ENCODE results near the gene TRIP4. TPM values are rescaled to one million over a fixed set of nuclear protein-coding genes. Genes with fewer than 3 reads are reported as not detected.

The TRIP4 gene
- total RNA-seq, 1 experiment from 2014 or later = 8.3 TPM

GRCh38 chr15:64447536-64448315, 60.1 kb downstream of the TRIP4 start:
- no peak for DNase-seq
- Histone ChIP-seq H3K36me3 (replicated peaks; ENCODE audit: control insufficient read depth, insufficient read depth, low read length) (no peaks in the 10 kb centered on the region), H3K27me3 (ENCODE audit: control insufficient read depth, insufficient read depth, low read length) (no peaks in the 10 kb centered on the region), H3K4me3 (ENCODE audit: insufficient read depth, low read depth, low read length) (no peak overlapping the region)

DNA sequence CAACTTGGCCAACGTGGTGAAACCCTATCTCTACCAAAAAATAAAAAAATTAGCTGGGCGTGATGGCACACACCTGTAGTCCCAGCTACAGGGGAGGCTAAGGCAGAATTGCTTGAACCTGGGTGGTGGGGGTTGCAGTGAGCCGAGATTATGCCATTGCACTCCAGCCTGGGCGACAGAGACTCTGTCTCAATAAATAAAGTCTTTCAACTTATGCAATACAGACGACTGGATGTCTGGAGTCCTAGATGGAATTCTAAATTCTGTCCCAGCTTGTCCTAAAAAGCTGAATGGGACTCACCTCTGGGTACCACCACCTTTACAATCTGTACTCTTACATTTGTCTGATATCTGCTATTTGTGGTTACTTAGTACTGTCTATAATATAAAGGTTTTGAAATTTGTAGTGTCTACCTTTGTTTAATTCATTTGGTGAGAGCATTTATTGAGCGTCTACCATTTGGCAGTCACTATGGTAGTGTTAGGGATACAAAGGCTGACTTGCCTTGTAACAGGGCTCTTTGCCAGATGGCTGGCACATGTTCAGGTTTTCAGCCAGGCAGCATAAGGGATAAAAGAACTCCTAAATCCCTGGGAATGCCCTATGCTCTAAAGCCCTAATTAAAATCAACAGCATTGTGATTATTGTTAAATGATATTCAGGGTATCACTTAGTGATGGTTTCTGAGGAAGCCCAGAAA, 65.5 kb downstream of the TRIP4 start:
- Histone ChIP-seq H3K4me3 (ENCODE audit: insufficient read depth, low read depth, low read length) (no peak overlapping the region), H3K27me3 (ENCODE audit: control insufficient read depth, insufficient read depth, low read length) (no peaks in the 10 kb centered on the region), H3K36me3 (replicated peaks; ENCODE audit: control insufficient read depth, insufficient read depth, low read length) (no peaks in the 10 kb centered on the region)
- no peak for DNase-seq

- H3K4me3 ChIP-seq (ENCODE audit: insufficient read depth, low read depth, low read length) = no peak overlapping the region
- no peaks in the 10 kb centered on the region for H3K27me3 ChIP-seq (ENCODE audit: control insufficient read depth, insufficient read depth, low read length)
- no peaks in the 10 kb centered on the region for H3K36me3 ChIP-seq (replicated peaks; ENCODE audit: control insufficient read depth, insufficient read depth, low read length)
- no peak for DNase-seq
These were observed 66.0 kb downstream of the TRIP4 start for GRCh38 chr15:64453689-64454037.

DNA sequence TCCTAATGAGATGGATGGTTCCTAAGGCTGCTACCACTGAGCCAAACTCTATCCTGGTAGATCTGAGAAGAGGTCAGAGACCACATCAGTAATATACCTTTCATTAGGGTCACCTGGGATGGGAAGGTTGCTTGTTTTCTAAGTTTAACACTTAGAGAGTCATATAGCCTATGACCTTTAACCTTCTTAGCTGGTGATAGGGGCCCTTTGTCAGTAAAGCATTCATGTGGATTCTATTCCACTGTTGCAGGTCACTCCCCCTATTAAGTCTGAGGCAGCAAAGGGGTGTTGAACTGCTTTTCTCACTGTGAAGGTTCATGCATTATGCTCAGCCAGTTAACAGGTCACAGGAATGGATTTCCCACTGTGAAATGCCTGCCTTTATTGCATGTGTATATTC, 66.6 kb downstream of the TRIP4 start:
- no peak overlapping the region for H3K4me3 ChIP-seq (ENCODE audit: insufficient read depth, low read depth, low read length)
- no peaks in the 10 kb centered on the region for H3K36me3 ChIP-seq (replicated peaks; ENCODE audit: control insufficient read depth, insufficient read depth, low read length)
- H3K27me3 ChIP-seq (ENCODE audit: control insufficient read depth, insufficient read depth, low read length) = no peaks in the 10 kb centered on the region
- DNase-seq = peak; percentile 30

DNA sequence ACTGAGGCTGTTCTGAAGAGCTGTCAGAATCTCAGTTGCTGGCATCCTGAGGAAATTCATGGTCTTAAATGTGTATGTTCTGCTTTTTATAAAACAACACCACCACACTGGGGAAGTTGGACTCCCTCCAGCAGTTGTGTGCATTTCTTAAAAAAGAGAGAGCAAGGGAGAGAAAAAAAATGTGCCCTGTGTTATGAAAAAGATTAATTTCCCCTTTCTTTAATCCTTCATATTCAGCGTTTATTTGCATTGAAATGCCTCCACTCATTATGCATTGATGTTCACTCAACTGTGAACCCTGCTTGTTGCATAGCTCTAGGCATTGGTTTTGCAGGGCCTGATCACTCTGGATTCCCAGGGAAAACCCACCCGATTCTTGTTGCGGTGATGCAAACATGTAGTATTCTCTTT, 68.3 kb downstream of the TRIP4 start:
- H3K36me3 ChIP-seq (replicated peaks; ENCODE audit: control insufficient read depth, insufficient read depth, low read length) = no peaks in the 10 kb centered on the region
- no peak overlapping the region for H3K4me3 ChIP-seq (ENCODE audit: insufficient read depth, low read depth, low read length)
- no peak for DNase-seq
- H3K27me3 ChIP-seq (ENCODE audit: control insufficient read depth, insufficient read depth, low read length) = no peaks in the 10 kb centered on the region

GRCh38 chr15:64456634-64457108, 69.0 kb downstream of the TRIP4 start:
- no peak for DNase-seq
- H3K27me3 ChIP-seq (ENCODE audit: control insufficient read depth, insufficient read depth, low read length) = no peaks in the 10 kb centered on the region
- no peaks in the 10 kb centered on the region for H3K36me3 ChIP-seq (replicated peaks; ENCODE audit: control insufficient read depth, insufficient read depth, low read length)
- H3K4me3 ChIP-seq (ENCODE audit: insufficient read depth, low read depth, low read length) = no peak overlapping the region

- Histone ChIP-seq H3K27me3 (ENCODE audit: control insufficient read depth, insufficient read depth, low read length) (no peaks in the 10 kb centered on the region), H3K4me3 (ENCODE audit: insufficient read depth, low read depth, low read length) (no peak overlapping the region), H3K36me3 (replicated peaks; ENCODE audit: control insufficient read depth, insufficient read depth, low read length) (no peaks in the 10 kb centered on the region; the same call in 1 of the 2 replicates)
- DNase-seq = no peak
These were observed 71.6 kb downstream of the TRIP4 start for GRCh38 chr15:64459066-64459781.

GRCh38 chr15:64460206-64460723, 72.6 kb downstream of the TRIP4 start, which contains the start of gene ZNF609:
ZNF609 (plus strand) TSS chr15:64460578; CDS start chr15:64499420, 38,842 bp downstream.
- Histone ChIP-seq H3K27me3 (ENCODE audit: control insufficient read depth, insufficient read depth, low read length) (no peaks in the 10 kb centered on the region), H3K36me3 (replicated peaks; ENCODE audit: control insufficient read depth, insufficient read depth, low read length) (no peaks in the 10 kb centered on the region; the same call in 1 of the 2 replicates), H3K4me3 (ENCODE audit: insufficient read depth, low read depth, low read length) (peak within 1 kb of the TSS; percentile 68)
- DNase-seq = peak; percentile 94

- no peak for DNase-seq
- H3K36me3 ChIP-seq (replicated peaks; ENCODE audit: control insufficient read depth, insufficient read depth, low read length) = no peaks in the 10 kb centered on the region; the same call in 1 of the 2 replicates
- no peaks in the 10 kb centered on the region for H3K27me3 ChIP-seq (ENCODE audit: control insufficient read depth, insufficient read depth, low read length)
- peak overlapping the region; percentile 68 for H3K4me3 ChIP-seq (ENCODE audit: insufficient read depth, low read depth, low read length)
These were observed 73.4 kb downstream of the TRIP4 start for GRCh38 chr15:64460724-64461720.

DNA sequence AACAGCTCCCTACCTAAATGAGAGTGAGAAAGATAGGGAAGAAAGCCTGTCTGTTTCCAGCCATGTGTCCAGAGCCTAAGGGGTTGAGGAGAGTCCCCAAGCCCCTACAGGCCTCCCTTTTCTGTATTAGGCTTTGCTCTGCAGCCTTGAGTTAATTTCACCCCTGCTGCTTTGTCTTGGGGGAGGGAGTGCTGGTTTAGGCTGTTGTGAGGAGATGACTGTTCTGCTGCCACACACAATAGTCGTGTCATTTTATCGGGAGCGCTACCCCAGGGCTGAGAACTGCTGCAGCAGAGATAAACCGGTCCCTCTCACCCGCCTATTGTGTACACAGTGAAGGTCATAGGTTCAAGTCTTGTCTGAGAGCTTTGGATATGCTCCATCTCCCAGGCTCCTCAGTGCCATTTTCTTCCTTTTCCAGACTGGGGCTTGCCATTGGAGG, 74.1 kb downstream of the TRIP4 start:
- H3K36me3 ChIP-seq (replicated peaks; ENCODE audit: control insufficient read depth, insufficient read depth, low read length) = no peaks in the 10 kb centered on the region; the same call in 1 of the 2 replicates
- H3K27me3 ChIP-seq (ENCODE audit: control insufficient read depth, insufficient read depth, low read length) = no peaks in the 10 kb centered on the region
- peak overlapping the region; percentile 68 for H3K4me3 ChIP-seq (ENCODE audit: insufficient read depth, low read depth, low read length)
- DNase-seq = peak; percentile 63

DNA sequence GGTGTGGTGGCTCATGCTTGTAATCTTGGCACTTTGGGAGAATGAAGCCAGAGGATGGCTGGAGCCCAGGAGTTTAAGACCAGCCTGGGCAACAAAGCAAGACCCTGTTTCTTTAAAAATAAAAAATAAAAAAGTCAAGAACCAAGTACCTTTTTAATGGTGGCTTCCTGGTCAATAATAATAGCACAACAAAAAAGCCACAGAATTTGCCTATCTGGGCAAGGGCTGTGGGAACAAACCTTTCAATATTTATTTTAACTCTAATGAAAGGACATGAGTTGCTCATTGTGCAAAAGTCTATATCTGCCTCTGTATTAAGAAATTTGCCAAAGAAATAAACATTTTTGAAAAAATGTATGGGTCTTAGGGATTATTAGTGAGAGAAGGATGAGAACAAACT, 74.9 kb downstream of the TRIP4 start:
- H3K27me3 ChIP-seq (ENCODE audit: control insufficient read depth, insufficient read depth, low read length) = no peaks in the 10 kb centered on the region
- no peak overlapping the region for H3K4me3 ChIP-seq (ENCODE audit: insufficient read depth, low read depth, low read length)
- no peak for DNase-seq
- no peaks in the 10 kb centered on the region; the same call in 1 of the 2 replicates for H3K36me3 ChIP-seq (replicated peaks; ENCODE audit: control insufficient read depth, insufficient read depth, low read length)

DNA sequence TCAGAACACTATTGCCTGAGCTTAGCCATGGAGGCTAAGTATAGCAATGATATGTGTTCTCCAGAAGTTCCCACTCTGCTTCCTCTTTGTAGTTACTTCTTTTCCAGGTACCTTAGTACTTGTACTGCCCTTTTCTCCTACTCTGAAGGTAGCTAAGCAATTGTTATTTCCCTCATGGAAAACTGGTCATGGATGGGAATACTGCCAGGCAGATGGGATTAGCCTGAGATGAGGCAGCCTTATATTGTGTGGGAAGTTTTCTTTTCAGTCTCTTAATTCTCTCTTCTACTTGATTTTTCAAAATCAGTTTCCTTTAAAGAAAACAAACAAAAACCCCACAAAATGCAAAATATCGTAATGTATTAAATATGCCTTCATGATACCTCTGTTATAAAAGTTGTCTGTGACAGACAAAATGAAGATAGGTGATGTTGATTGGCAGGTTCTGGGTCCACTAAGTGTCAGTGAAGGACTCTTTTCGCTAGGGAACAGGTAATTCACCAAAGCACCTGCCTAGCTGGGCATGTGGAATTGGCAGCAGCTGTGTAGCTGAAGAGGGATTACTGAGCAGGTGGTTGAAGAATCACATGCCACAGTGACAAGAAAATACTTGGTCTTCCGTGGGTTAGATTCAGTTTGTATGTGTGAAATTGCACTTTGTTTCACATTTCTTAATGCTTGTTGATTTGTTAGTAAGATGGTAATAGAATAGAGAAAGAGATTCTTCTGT, 76.8 kb downstream of the TRIP4 start:
- Histone ChIP-seq H3K4me3 (ENCODE audit: insufficient read depth, low read depth, low read length) (no peak overlapping the region), H3K27me3 (ENCODE audit: control insufficient read depth, insufficient read depth, low read length) (no peaks in the 10 kb centered on the region), H3K36me3 (replicated peaks; ENCODE audit: control insufficient read depth, insufficient read depth, low read length) (no peaks in the 10 kb centered on the region; the same call in 1 of the 2 replicates)
- no peak for DNase-seq
